ENCODE data around the gene SFXN5. TPM values are rescaled to one million over a fixed set of nuclear protein-coding genes. Genes with fewer than 3 reads are reported as not detected.

The SFXN5 gene
- total and polyA plus RNA-seq, 2 of the 4 experiments (the other 2 are of a cell fraction) = 8.6 to 17.0 TPM

GRCh38 chr2:73034661-73035375 lies 36.7 kb downstream of the SFXN5 start:
- intact Hi-C loops (cut with micrococcal nuclease) = no loop called here
- no peak overlapping the region for H2BK20ac ChIP-seq (ENCODE audit: low read depth, low read length)
- H3K27ac ChIP-seq (ENCODE audit: insufficient read depth, low read length) = no peak overlapping the region
- H3K23ac ChIP-seq (ENCODE audit: low read depth, low read length) = no peak overlapping the region
- no peaks in the 10 kb centered on the region for H3K4me1 ChIP-seq (ENCODE audit: control insufficient read depth, insufficient read depth, low read length)
- H2BK120ac ChIP-seq (ENCODE audit: low read depth, low read length) = no peak overlapping the region
- TF ChIP-seq RAD21 (IDR thresholded peaks at IDR 0.05; ENCODE audit: low read length) = no peak
- 0 out of 2 replicates have a peak, but pooled peaks have one; percentile 10 for TF ChIP-seq CEBPB (IDR thresholded peaks at IDR 0.05; ENCODE audit: low read depth, low read length)
- no peak overlapping the region for H2AK9ac ChIP-seq (replicated peaks; ENCODE audit: low read depth, low read length, poor library complexity)
- H2AFZ ChIP-seq (replicated peaks; ENCODE audit: low read length, poor library complexity) = no peak overlapping the region
- H3K18ac ChIP-seq (ENCODE audit: low read depth, low read length) = no peak overlapping the region
- H4K20me1 ChIP-seq (ENCODE audit: insufficient read depth, low read length) = no peaks in the 10 kb centered on the region; the same call in none of the 2 replicates
- H4K8ac ChIP-seq (ENCODE audit: low read depth in 2 of 2, low read length in 2 of 2) = no peak overlapping the region
- peaks cover 3 to 10% of the 10 kb centered on the region in 2 experiments; a peak in 2 of 4 replicates for H3K79me1 ChIP-seq (ENCODE audit: low read depth in 1 of 2, low read length in 2 of 2)
- 89% methylated on average over 3 of the region's 7 CpGs; no CpG with 5 or more reads in 1 of the 2 experiments for WGBS, 2 experiments (ENCODE audit: extremely low coverage in 2 of 2, insufficient read length in 1 of 2)
- in situ Hi-C loops (cut with MboI; ENCODE audit: low sequenced_read_pairs) = no loop called here
- no peak overlapping the region for H3K4me3 ChIP-seq (ENCODE audit: insufficient read depth, low read depth, low read length)
- H3K4me2 ChIP-seq (ENCODE audit: low read depth, low read length) = no peak overlapping the region
- H2BK5ac ChIP-seq (ENCODE audit: low read depth, low read length, poor library complexity, severe bottlenecking) = no peak overlapping the region
- H3K56ac ChIP-seq (ENCODE audit: extremely low read depth, insufficient read depth, low read length) = no peak overlapping the region
- BruUV-seq (replicated peaks) = no TSS peak
- CTCF ChIA-PET = interaction anchor here (0.6 kb wide), 1 partner anchor 15 kb away, joined by 3 read pairs; no protein-coding TSS in a partner anchor
- no peak overlapping the region for H3K4ac ChIP-seq (ENCODE audit: low read depth, low read length)
- H3K9me3 ChIP-seq (ENCODE audit: control insufficient read depth, insufficient read depth, low read length) = no peaks in the 10 kb centered on the region
- dilution Hi-C loops (cut with HindIII; ENCODE audit: low sequenced_read_pairs, unreplicated experiment) = no loop called here
- no peak for DNase-seq
- no peak overlapping the region for H2BK15ac ChIP-seq (ENCODE audit: low read depth, low read length)
- peaks cover 9% of the 10 kb centered on the region; the same call in 1 of the 2 replicates for H3K9me1 ChIP-seq (ENCODE audit: insufficient read depth, low read length)
- POLR2A ChIA-PET (ENCODE audit: unreplicated experiment) = no interaction called here
- H3K14ac ChIP-seq (replicated peaks; ENCODE audit: low read depth, low read length) = no peak overlapping the region
- peaks cover 5% of the 10 kb centered on the region for H3K36me3 ChIP-seq (ENCODE audit: control insufficient read depth, insufficient read depth, low read length)
- no peak overlapping the region for H4K91ac ChIP-seq (ENCODE audit: insufficient read depth, low read depth, low read length)
- H3K9ac ChIP-seq (ENCODE audit: low read depth, low read length) = no peak overlapping the region
- ATAC-seq (ENCODE audit: low read depth) = no peak
- no peaks in the 10 kb centered on the region for H3K27me3 ChIP-seq (ENCODE audit: control insufficient read depth, insufficient read depth, low read length)
- no peak overlapping the region for H2AK5ac ChIP-seq (ENCODE audit: low read depth, low read length)
- no peak overlapping the region for H4K5ac ChIP-seq (ENCODE audit: low read depth, low read length)

All from IMR-90 (cell line).